Fibroblast of pulmonary artery (primary cell): ENCODE results near the gene IPMK.

Experiments
- DNase-seq: peaks from one replicate; pipeline ENCODE4 v3.0.0-alpha.2; 2010; ENCODE audit warnings: low read depth
- H3K4me3 ChIP-seq: replicated peaks from 2 replicates; pipeline ENCODE4 v1.5.1; 2011; ENCODE audit warnings: low read depth, mild to moderate bottlenecking, control low read depth, low read length, moderate library complexity
- TF ChIP-seq, protein P1 (sequence below): IDR thresholded peaks from 2 replicates; pipeline ENCODE4 v1.5.1; 2011; ENCODE audit warnings: mild to moderate bottlenecking, control low read depth, low read length, inconsistent platforms; ENCODE audit errors: missing control alignments

Gene IPMK

DNA sequence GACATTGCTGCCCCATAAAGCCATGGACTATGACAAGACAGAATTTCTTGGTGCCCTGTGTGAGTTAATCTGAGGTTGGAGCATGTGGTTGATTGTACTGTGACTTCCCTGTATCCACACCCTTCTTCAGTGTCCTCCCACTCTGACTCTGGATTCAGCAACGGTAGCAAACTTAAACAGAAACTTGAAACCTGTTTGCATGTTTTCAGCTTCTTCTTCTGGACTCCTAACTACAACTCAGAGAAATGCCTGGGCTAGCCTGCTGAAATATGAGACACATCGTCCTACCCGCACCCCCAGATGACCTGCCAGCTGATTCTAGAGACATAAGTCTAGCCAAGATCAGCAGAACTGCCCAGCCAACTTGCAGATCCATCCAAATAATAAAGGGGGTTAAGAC, 78.4 kb downstream of the IPMK start:
- TF ChIP-seq, protein P1, sequence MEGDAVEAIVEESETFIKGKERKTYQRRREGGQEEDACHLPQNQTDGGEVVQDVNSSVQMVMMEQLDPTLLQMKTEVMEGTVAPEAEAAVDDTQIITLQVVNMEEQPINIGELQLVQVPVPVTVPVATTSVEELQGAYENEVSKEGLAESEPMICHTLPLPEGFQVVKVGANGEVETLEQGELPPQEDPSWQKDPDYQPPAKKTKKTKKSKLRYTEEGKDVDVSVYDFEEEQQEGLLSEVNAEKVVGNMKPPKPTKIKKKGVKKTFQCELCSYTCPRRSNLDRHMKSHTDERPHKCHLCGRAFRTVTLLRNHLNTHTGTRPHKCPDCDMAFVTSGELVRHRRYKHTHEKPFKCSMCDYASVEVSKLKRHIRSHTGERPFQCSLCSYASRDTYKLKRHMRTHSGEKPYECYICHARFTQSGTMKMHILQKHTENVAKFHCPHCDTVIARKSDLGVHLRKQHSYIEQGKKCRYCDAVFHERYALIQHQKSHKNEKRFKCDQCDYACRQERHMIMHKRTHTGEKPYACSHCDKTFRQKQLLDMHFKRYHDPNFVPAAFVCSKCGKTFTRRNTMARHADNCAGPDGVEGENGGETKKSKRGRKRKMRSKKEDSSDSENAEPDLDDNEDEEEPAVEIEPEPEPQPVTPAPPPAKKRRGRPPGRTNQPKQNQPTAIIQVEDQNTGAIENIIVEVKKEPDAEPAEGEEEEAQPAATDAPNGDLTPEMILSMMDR = no peak
- H3K4me3 ChIP-seq = no peak overlapping the region
- peak; percentile 13 for DNase-seq

DNA sequence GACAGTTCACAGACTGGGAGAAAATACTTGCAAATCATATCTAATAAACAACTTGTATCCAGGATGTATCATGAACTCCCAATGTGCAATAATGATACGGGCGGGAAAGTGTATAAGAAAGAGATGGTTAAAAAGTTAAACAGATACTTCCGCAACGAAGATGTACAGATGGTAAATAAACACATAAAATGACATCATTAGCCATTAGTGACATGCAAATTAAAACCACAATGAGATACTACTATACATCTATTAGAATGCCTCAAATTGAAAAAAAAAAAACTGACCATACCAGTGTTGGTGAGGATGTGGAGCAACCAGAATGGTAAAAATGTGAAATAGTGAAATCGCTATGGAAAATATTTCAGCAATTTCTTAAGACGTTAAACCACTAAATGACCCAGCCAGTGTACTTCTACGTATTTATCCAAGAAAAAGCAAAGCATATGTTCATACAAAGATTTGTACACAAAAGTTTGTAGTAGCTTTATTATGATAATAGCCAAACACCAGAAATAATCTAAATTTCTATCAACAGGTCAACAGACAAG, 83.5 kb downstream of the IPMK start:
- DNase-seq = no peak
- TF ChIP-seq, protein P1 = no peak
- H3K4me3 ChIP-seq = no peak overlapping the region

DNA sequence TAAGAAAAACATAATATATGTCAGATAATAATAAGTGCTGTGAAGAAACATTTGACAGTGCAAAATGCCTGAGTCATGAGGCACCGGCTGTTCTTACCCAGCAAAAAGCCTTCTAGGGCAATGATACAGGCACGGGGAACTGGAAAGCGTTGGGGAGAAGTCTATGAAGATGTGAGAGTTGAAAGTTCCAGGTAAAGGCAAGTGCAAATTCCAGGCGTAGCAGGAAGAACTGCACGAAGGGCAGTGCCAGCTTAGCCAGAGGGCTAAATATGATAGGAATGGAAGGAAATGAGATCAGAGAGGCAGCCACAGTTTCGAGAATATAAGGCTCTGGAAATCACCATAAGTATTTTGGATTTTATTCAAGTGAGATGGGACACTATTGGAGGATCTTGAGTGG, 87.0 kb downstream of the IPMK start:
- DNase-seq = peak; percentile 23
- TF ChIP-seq, protein P1 = no peak
- no peak overlapping the region for H3K4me3 ChIP-seq

DNA sequence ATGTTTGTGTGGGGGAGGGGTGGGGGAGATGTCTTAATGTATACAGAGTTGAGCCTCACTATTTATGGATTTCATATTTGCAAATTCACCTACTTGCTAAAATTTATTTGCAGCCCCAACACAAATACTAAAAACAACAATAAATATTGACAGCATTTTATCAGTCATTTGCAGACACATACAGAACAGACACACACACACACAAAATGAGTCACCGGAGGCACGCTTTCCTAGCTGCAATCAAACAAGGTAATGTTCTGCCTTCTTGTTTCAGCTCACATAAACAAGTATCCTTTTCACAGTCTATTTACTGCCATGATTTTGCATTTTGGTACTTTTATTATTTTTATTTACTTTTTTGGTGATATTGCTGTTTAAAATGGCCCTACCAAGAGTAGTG, 88.5 kb downstream of the IPMK start:
- no peak overlapping the region for H3K4me3 ChIP-seq
- peak; percentile 44 for DNase-seq
- TF ChIP-seq, protein P1 = no peak

DNA sequence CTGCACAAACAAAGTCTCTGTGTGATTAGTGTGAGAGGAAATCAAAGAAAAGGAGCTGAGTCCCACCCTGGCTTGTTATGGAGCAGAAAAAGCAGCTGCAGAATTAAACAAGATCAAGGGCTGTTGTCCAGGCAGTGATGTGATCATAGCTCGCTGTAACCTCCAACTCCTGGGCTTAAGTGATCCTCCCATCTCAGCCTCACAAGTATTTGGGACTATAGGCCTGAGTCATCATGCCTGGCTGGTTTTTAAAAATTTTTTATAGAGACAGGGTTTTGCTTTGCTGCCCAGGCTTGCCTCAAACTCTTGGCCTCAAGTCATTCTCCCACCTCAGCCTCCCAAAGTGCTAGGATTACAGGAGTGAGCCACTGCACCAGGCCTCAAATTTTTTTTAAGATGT, 88.9 kb downstream of the IPMK start:
- peak; percentile 38 for DNase-seq
- TF ChIP-seq, protein P1 = no peak

DNA sequence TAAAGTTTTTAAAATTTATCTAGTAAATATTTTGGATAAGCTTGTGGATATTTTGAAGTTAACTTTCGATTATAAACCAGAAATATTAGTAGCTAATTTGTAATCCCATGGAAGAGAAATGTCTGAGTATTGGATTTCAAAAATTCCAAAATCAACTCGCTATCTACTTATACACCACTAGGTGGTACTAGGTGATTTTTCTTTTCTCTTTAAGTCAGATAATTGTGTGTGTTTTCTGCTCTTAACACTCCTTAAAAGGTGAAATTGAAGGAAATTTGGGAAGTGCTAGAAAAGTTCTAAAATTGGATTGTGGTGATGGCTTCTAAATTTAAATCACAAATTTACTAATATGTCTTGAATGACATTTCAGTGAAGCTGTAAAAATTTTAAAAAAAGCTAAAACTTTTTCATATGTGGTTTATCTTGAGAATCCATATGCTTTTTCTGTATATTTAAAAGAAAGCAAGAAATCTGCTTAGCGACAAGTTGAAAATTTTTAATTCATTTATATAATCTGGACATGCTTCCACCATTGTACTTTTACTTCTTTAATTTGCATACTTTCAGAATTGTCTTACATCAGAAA, 90.2 kb downstream of the IPMK start:
- TF ChIP-seq, protein P1 = peak; percentile 60
- no peak overlapping the region for H3K4me3 ChIP-seq
- DNase-seq = peak; percentile 67

More for the DNA sequence above, 88.9 kb downstream of the IPMK start:
- no peak overlapping the region for H3K4me3 ChIP-seq
